MCF 10A (cell line): Measurements from ENCODE around the gene LRFN4. TPM values are rescaled to one million over a fixed set of nuclear protein-coding genes. Genes with fewer than 3 reads are reported as not detected.

Experiments
- BruUV-seq: library from RNA; stranded (reverse); fragments of 400-500 nt; replicated peaks from 2 replicates; lab custom pipeline; 2021; lab: Mats Ljungman, UMichigan
- CTCF ChIA-PET: fragments of 300-600 bp; sonication (Branson Sonifier 250); formaldehyde crosslinking; extraction: SDS; loops from one replicate; lab custom pipeline; 2021; ENCODE audit warnings: antibody characterized with exemption, inconsistent platforms; lab: Yijun Ruan, JAX
- POLR2A ChIA-PET: fragments of 300-600, 350-650 bp; sonication (Branson Sonifier 250); formaldehyde crosslinking; extraction: SDS; loops from one replicate; lab custom pipeline; 2020; ENCODE audit warnings: antibody characterized with exemption, inconsistent platforms; lab: Yijun Ruan, JAX
- DNase-seq: peaks from one replicate; pipeline ENCODE4 v3.0.0-alpha.2; 2018; ENCODE audit not compliant: unreplicated experiment
- H3K27ac Mint-ChIP-seq: one replicate; pipeline ENCODE4 v1.8.0; 2022; ENCODE audit warnings: mild to moderate bottlenecking, low read depth, mixed read lengths; ENCODE audit not compliant: unreplicated experiment
- H3K27me3 Mint-ChIP-seq: one replicate; pipeline ENCODE4 v1.8.0; 2022; ENCODE audit warnings: mixed read lengths; ENCODE audit not compliant: insufficient read depth, unreplicated experiment
- H3K36me3 Mint-ChIP-seq: one replicate; pipeline ENCODE4 v1.8.0; 2022; ENCODE audit warnings: mild to moderate bottlenecking, moderate library complexity, mixed read lengths; ENCODE audit not compliant: insufficient read depth, unreplicated experiment
- H3K4me1 Mint-ChIP-seq: one replicate; pipeline ENCODE4 v1.8.0; 2022; ENCODE audit warnings: mixed read lengths; ENCODE audit not compliant: insufficient read depth, unreplicated experiment
- H3K4me3 Mint-ChIP-seq: one replicate; pipeline ENCODE4 v1.8.0; 2022; ENCODE audit warnings: mild to moderate bottlenecking, moderate library complexity, mixed read lengths; ENCODE audit not compliant: unreplicated experiment
- H3K9me3 Mint-ChIP-seq: one replicate; pipeline ENCODE4 v1.8.0; 2022; ENCODE audit warnings: mixed read lengths; ENCODE audit not compliant: unreplicated experiment
- intact Hi-C: fragments of 100-400 bp; cut with micrococcal nuclease; formaldehyde crosslinking; loops from 2 replicates; pipeline ENCODE4 v1.14.1; 2022
- total RNA-seq: library from RNA; stranded (reverse); gene quantifications from 2 replicates; pipeline ENCODE4 v1.2.3, GENCODE V29; 2022
- TF ChIP-seq, protein P1 (sequence below): fragments of 200-600 bp; IDR thresholded peaks from one replicate; pipeline ENCODE4 v1.8.0; 2022; ENCODE audit warnings: antibody characterized with exemption, mild to moderate bottlenecking; ENCODE audit not compliant: unreplicated experiment

The LRFN4 gene
- total RNA-seq, 1 experiment from 2014 or later, result 30.4 TPM

DNA sequence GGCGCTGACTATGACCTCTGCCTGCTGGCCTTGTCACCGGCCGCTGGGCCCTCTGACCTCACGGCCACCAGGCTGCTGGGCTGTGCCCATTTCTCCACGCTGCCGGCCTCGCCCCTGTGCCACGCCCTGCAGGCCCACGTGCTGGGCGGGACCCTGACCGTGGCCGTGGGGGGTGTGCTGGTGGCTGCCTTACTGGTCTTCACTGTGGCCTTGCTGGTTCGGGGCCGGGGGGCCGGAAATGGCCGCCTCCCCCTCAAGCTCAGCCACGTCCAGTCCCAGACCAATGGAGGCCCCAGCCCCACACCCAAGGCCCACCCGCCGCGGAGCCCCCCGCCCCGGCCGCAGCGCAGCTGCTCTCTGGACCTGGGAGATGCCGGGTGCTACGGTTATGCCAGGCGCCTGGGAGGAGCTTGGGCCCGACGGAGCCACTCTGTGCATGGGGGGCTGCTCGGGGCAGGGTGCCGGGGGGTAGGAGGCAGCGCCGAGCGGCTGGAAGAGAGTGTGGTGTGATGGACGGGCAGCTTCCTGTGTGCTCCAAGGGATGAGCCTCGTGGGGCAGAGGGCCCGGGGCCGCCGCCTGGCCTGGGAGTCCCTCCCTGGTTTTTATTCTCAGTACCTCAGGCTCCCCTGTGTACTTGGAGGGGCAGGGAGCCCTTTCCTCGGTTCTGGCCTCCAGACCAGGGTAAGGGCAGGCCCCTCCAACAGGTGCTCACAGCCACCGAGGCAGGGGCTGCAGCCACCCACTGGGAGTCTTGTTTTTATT lies 3.0 kb downstream of the LRFN4 start:
- Mint-ChIP-seq H3K36me3 (peaks cover 68% of the 10 kb centered on the region), H3K4me3 (no peak overlapping the region), H3K27ac (no peak overlapping the region), H3K4me1 (peaks cover 6% of the 10 kb centered on the region), H3K27me3 (no peaks in the 10 kb centered on the region), H3K9me3 (no peaks in the 10 kb centered on the region)
- ChIA-PET CTCF (interaction anchor here (0.6 to 1.2 kb wide), 2 partner anchors 9 to 116 kb away, joined by 3 read pairs; partner anchors contain the start of gene C11orf86), POLR2A (interaction anchor here (2.5 kb wide), 1 partner anchor 76 kb away, joined by 19 read pairs; no protein-coding TSS in a partner anchor)
- no peak for DNase-seq
- intact Hi-C loops, result loop anchor here (5.0 to 10.0 kb wide), 2 partner anchors 112 to 195 kb away; partner anchors contain the start of gene RHOD
- TF ChIP-seq, protein P1, sequence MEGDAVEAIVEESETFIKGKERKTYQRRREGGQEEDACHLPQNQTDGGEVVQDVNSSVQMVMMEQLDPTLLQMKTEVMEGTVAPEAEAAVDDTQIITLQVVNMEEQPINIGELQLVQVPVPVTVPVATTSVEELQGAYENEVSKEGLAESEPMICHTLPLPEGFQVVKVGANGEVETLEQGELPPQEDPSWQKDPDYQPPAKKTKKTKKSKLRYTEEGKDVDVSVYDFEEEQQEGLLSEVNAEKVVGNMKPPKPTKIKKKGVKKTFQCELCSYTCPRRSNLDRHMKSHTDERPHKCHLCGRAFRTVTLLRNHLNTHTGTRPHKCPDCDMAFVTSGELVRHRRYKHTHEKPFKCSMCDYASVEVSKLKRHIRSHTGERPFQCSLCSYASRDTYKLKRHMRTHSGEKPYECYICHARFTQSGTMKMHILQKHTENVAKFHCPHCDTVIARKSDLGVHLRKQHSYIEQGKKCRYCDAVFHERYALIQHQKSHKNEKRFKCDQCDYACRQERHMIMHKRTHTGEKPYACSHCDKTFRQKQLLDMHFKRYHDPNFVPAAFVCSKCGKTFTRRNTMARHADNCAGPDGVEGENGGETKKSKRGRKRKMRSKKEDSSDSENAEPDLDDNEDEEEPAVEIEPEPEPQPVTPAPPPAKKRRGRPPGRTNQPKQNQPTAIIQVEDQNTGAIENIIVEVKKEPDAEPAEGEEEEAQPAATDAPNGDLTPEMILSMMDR, result no peak
- no TSS peak for BruUV-seq

DNA sequence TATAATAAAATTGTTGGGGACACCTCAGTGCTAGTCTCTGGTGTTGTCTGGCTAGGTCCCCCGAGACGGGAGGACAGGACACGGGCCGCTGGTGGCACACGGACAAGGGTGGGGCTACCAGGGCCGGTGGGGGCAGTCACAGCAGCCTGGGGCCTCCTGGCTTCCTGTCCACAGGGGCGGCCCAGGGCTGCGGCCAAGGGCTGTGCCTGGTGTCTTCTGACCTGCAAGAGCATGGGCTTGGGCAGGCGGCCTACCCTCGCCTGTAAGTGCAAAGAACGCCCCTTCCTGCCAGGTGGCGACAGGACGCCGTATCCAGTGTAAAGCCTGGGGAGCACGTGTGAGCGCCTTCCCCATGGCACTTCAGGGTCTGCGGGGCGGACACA lies 3.6 kb downstream of the LRFN4 start:
- Mint-ChIP-seq H3K27me3 (no peaks in the 10 kb centered on the region), H3K27ac (no peak overlapping the region), H3K36me3 (peaks cover 63% of the 10 kb centered on the region), H3K4me3 (no peak overlapping the region), H3K9me3 (no peaks in the 10 kb centered on the region), H3K4me1 (peaks cover 5% of the 10 kb centered on the region)
- POLR2A ChIA-PET, result interaction anchor here (0.6 kb wide), 1 partner anchor 20 kb away, joined by 4 read pairs; no protein-coding TSS in a partner anchor
- CTCF ChIA-PET, result interaction anchor here (1.2 kb wide), 1 partner anchor 115 kb away, joined by 3 read pairs; the partner anchor contains the start of gene C11orf86
- TF ChIP-seq, protein P1, result no peak
- DNase-seq, result no peak
- no TSS peak for BruUV-seq
- intact Hi-C loops, result no loop called here

DNA sequence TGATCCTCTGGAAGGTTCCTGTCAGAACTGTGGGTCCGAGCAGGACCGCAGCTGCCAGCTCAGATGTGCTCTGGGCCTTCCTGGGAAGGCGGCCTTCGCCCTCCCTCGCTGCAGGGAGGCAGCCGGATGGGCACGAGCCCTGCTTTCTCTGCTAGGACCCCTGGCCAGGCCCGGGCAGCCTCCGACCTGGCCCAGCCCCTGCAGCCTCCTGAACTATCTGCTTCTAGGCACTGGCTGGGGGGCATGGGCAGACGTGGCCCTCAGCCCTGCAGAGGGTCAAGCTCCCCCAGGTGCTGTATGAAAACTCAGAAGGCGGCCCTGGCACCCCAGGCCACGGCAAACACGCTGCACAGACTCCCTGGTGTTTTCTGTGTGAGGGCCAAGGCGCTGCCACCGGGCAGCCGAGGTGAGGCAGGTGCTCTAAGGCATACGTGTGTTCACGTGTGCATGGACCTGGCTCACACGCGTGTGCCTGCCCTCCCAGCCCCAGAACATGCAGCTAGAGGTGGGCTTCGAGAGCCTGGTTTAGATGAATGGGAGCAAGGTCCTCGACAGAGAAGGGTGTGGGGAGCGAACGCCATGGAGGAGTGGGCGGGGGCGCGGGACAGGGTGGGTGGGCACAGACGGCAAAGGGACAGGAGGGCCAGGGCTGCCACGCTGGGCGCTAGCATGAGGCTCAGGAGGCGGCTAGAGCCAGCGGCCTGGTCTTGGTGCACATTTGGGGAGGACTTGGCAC lies 4.3 kb downstream of the LRFN4 start:
- H3K9me3 Mint-ChIP-seq, result no peaks in the 10 kb centered on the region
- no TSS peak for BruUV-seq
- no peak for DNase-seq
- TF ChIP-seq, protein P1, result no peak
- intact Hi-C loops, result no loop called here
- POLR2A ChIA-PET, result interaction anchor here (0.6 to 0.7 kb wide), 2 partner anchors 19 to 109 kb away, joined by 3 to 4 read pairs; no protein-coding TSS in a partner anchor
- peaks cover 63% of the 10 kb centered on the region for H3K36me3 Mint-ChIP-seq
- CTCF ChIA-PET, result no interaction called here
- no peak overlapping the region for H3K27ac Mint-ChIP-seq
- H3K4me1 Mint-ChIP-seq, result no peaks in the 10 kb centered on the region
- H3K4me3 Mint-ChIP-seq, result no peak overlapping the region
- H3K27me3 Mint-ChIP-seq, result no peaks in the 10 kb centered on the region
